Prostate gland (tissue), 2 donors: Measurements from ENCODE around the gene AKNA. TPM values are rescaled to one million over a fixed set of nuclear protein-coding genes. Genes with fewer than 3 reads are reported as not detected.

Source experiments
- DNase-seq: peaks from one replicate; pipeline ENCODE4 v3.0.0-alpha.2; 2019; ENCODE audit warnings: low spot score
- H3K27ac ChIP-seq, 2 donors: fragments of 200-600 bp; sonication (generic); 2 replicates each; pipeline ENCODE4 v1.5.1; 2017 to 2019
- H3K27me3 ChIP-seq: fragments of 200-600 bp; sonication (generic); replicated peaks from 2 replicates; pipeline ENCODE4 v1.5.1; 2019; ENCODE audit not compliant: insufficient read depth
- H3K36me3 ChIP-seq, 2 donors: fragments of 200-600 bp; sonication (generic); 1 replicate in 1 of 2; 2 replicates in 1 of 2; pipeline versions ENCODE4 v1.5.1 to v1.8.1; 2017 to 2019
- H3K4me1 ChIP-seq: fragments of 200-600 bp; sonication (generic); replicated peaks from 2 replicates; pipeline ENCODE4 v1.5.1; 2019
- H3K4me3 ChIP-seq, 2 donors: fragments of 200-600 bp; sonication (generic); 2 replicates each; pipeline ENCODE4 v1.5.1; 2017 to 2019
- H3K9me3 ChIP-seq: fragments of 200-600 bp; sonication (generic); 2 replicates; pipeline ENCODE4 v1.5.1; 2017
- POLR2A ChIP-seq: fragments of 450-650 bp; IDR thresholded peaks from one replicate; pipeline ENCODE4 v1.6.1; 2016; ENCODE audit warnings: antibody characterized with exemption, mild to moderate bottlenecking
- POLR2AphosphoS5 ChIP-seq: sonication (generic); formaldehyde crosslinking; IDR thresholded peaks from one replicate; pipeline ENCODE4 v1.6.1; 2017; ENCODE audit warnings: antibody characterized with exemption
- WGBS: methylation state at CpG from one replicate; pipeline ENCODE4 v1.1.5; 2018; 5-methylcytosine and 5-hydroxymethylcytosine counted together
- intact Hi-C: fragments of 100-400 bp; cut with DNase I; formaldehyde crosslinking; loops from one replicate; pipeline ENCODE4 v1.14.2; 2022
- total RNA-seq, 2 donors: library from RNA; depleted of rRNA; stranded (reverse); fragments of >200 nt; gene quantifications; one replicate each; pipeline ENCODE4 v1.1.0, GENCODE V29; 2016
- TF ChIP-seq, protein P1 (sequence below), 4 experiments: fragments of 200-600 bp in 2 of 4; fragments of 450-650 bp in 2 of 4; sonication (generic) in 2 of 4; IDR thresholded peaks; 1 replicate in 3 of 4; 2 replicates in 1 of 4; pipeline ENCODE4 v1.5.1; 2016 to 2019; ENCODE audit warnings: antibody characterized with exemption in 4 of 4, mild to moderate bottlenecking in 2 of 4, moderate library complexity in 2 of 4

Gene AKNA
- total RNA-seq, 2 donors from 2014 or later: 20.5 to 30.1 TPM

DNA sequence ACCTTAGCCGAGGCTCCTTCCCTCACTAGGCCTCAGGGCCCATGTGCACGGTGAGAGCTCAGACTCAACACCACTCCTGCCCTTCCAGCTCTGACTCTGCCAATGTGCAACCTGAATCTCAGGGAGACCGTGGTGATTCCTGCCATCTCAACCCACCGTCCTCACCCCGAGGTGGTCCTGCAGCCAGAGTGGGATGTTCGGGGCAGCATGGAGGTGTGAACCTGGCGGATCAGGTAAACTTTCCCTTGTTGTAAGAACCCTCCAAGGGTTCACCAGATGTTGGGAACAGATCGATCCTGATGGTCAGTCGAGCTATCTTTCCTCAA is 538 bp upstream of the AKNA start:
- 54% methylated on average over 9 of the region's 9 CpGs for WGBS
- Histone ChIP-seq H3K9me3 (no peaks in the 10 kb centered on the region), H3K4me3 (peak overlapping the region in 1 of 2 donors; percentile 46), H3K4me1 (peaks cover 19% of the 10 kb centered on the region), H3K27ac (peak overlapping the region; percentile 80 to 86), H3K27me3 (no peaks in the 10 kb centered on the region), H3K36me3 (no peaks in the 10 kb centered on the region)
- intact Hi-C loops: loop anchor here (5.0 kb wide), 1 partner anchor 36 kb away; no protein-coding TSS in a partner anchor
- DNase-seq: no peak
- TF ChIP-seq POLR2AphosphoS5: no peak
- TF ChIP-seq POLR2A: no peak
- TF ChIP-seq, protein P1, sequence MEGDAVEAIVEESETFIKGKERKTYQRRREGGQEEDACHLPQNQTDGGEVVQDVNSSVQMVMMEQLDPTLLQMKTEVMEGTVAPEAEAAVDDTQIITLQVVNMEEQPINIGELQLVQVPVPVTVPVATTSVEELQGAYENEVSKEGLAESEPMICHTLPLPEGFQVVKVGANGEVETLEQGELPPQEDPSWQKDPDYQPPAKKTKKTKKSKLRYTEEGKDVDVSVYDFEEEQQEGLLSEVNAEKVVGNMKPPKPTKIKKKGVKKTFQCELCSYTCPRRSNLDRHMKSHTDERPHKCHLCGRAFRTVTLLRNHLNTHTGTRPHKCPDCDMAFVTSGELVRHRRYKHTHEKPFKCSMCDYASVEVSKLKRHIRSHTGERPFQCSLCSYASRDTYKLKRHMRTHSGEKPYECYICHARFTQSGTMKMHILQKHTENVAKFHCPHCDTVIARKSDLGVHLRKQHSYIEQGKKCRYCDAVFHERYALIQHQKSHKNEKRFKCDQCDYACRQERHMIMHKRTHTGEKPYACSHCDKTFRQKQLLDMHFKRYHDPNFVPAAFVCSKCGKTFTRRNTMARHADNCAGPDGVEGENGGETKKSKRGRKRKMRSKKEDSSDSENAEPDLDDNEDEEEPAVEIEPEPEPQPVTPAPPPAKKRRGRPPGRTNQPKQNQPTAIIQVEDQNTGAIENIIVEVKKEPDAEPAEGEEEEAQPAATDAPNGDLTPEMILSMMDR (IDR thresholded peaks at IDR 0.05): no peak

DNA sequence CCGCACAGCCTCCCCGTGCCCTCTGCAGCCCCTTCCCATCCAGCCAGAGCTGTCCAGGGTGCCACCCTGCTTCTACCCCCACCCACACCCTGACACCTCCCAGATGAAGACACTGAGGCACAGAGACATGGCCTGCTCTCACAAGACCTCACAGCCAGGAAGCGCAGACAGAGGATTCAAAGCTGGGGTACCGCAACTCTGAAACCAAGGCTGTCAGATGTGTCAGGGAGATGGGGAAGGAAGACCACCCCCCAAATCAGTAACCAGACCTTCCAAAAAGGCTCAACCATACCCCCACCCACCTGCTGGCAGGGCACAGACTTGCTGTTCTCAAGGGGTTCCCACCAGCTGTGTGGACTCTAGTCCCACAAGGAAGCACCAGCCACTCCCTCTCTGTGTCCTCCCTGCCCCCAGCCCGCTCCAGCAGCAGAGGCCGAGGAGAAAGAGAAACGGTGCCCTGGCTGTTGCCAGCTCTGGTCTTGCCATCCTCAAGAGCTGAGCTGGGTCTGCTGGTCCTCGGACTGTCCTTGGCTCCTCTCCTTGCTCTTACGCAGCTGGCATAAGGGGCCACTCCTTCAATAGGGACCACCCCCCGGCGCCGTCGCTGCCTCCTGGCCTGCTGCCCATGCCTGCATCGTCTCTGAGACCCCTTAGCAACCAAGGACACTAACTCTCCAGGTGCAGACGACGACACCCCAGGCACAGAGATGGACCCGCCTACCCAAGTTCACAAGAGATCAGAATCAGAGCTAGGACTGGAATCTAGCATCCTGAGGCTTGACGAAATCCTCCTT is 699 bp downstream of the AKNA start:
- 16% methylated on average over 17 of the region's 18 CpGs for WGBS
- Histone ChIP-seq H3K4me1 (peaks cover 13% of the 10 kb centered on the region), H3K36me3 (no peaks in the 10 kb centered on the region), H3K27ac (peak overlapping the region; percentile 80 to 86), H3K27me3 (no peaks in the 10 kb centered on the region), H3K4me3 (peak overlapping the region; percentile 43 to 46), H3K9me3 (no peaks in the 10 kb centered on the region)
- no peak for DNase-seq
- intact Hi-C loops: loop anchor here (5.0 kb wide), 1 partner anchor 35 kb away; no protein-coding TSS in a partner anchor
- TF ChIP-seq, protein P1 (IDR thresholded peaks at IDR 0.05): no peak
- no peak for TF ChIP-seq POLR2AphosphoS5
- peak; percentile 13 for TF ChIP-seq POLR2A

- H3K27ac ChIP-seq: peak overlapping the region; percentile 80 to 86
- no peak for DNase-seq
- TF ChIP-seq POLR2AphosphoS5 (no peak), POLR2A (no peak)
- TF ChIP-seq, protein P1 (IDR thresholded peaks at IDR 0.05): no peak
- H3K27me3 ChIP-seq: no peaks in the 10 kb centered on the region
- no peaks in the 10 kb centered on the region for H3K9me3 ChIP-seq
- WGBS: 42% methylated on average over 9 of the region's 10 CpGs
- H3K36me3 ChIP-seq: no peaks in the 10 kb centered on the region
- intact Hi-C loops: loop anchor here (5.0 kb wide), 1 partner anchor 34 kb away; no protein-coding TSS in a partner anchor
- H3K4me3 ChIP-seq: peak overlapping the region; percentile 43 to 46
- H3K4me1 ChIP-seq: peaks cover 13% of the 10 kb centered on the region
Observed at GRCh38 chr9:114386361-114386885, 1.4 kb downstream of the AKNA start.

DNA sequence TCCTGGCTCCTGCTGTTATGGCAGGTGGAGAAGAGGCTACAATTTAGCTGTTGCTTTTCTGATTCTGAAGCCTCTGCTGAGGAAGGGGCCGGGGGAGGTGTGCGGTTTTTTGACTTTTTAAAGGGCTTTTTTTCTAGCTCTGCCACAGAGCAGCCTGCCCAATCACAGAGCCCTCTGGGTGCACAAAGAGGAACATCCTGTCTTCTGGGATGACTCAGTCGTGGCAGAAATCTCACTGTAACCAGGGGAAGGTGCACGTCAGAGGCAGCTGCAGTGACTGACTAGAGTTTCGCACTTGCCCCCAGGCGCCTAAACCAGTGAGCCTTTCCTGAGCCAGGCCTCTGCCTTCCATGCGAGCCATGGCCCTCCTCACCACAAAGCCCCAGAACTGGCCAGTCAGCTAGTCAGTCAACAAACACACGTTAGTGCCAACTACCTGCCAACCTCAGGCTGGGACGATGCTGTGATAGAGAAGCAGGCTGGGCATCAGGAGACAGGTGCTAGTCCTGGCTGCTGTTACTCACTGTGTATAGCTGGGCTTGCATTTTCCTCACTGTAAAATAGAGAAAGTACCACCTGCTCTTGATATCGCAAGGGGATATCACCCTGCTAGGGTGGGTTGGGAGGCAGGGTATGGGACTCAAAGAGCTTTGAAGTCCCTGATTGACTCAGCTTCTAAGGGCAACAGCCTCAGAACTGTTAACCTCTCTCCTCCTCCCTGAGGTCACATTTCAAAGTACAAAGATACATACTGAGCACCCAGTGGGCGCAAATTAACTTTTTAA is 2.2 kb downstream of the AKNA start:
- H3K9me3 ChIP-seq: no peaks in the 10 kb centered on the region
- DNase-seq: peak; percentile 44
- WGBS: 42% methylated on average over 11 of the region's 11 CpGs
- no peaks in the 10 kb centered on the region for H3K36me3 ChIP-seq
- H3K27me3 ChIP-seq: no peaks in the 10 kb centered on the region
- TF ChIP-seq, protein P1 (IDR thresholded peaks at IDR 0.05): no peak
- peak; percentile 68 for TF ChIP-seq POLR2AphosphoS5
- peak overlapping the region; percentile 80 to 86 for H3K27ac ChIP-seq
- intact Hi-C loops: loop anchor here (5.0 kb wide), 1 partner anchor 33 kb away; no protein-coding TSS in a partner anchor
- H3K4me3 ChIP-seq: peak overlapping the region; percentile 43 to 46
- peaks cover 13% of the 10 kb centered on the region for H3K4me1 ChIP-seq
